Skeletal muscle tissue (tissue), 4 donors: ENCODE results near the gene PPP1R7. TPM values are rescaled to one million over a fixed set of nuclear protein-coding genes. Genes with fewer than 3 reads are reported as not detected.
A peak's percentile ranks its signal among the peaks of the same experiment; 100 is the strongest.

Experiments used
- H3K27ac ChIP-seq: one replicate; pipeline ENCODE4 v1.7.0; 2013; ENCODE audit warnings: mild to moderate bottlenecking, low read depth, low read length, inconsistent platforms
- H3K27me3 ChIP-seq, 3 donors: one replicate each; pipeline ENCODE4 v1.7.0; 2013; ENCODE audit warnings: low read length in 3 of 3; ENCODE audit not compliant: control insufficient read depth in 3 of 3, insufficient read depth in 3 of 3
- H3K36me3 ChIP-seq, 3 donors: one replicate each; pipeline ENCODE4 v1.7.0; 2013; ENCODE audit warnings: low read length in 3 of 3; ENCODE audit not compliant: control insufficient read depth in 3 of 3, insufficient read depth in 3 of 3
- H3K4me1 ChIP-seq, 3 donors: one replicate each; pipeline ENCODE4 v1.7.0; 2013; ENCODE audit warnings: low read length in 3 of 3, mild to moderate bottlenecking in 3 of 3; ENCODE audit not compliant: control insufficient read depth in 3 of 3, insufficient read depth in 3 of 3
- H3K4me3 ChIP-seq, 3 donors: one replicate each; pipeline ENCODE4 v1.7.0; 2013; ENCODE audit warnings: low read length in 3 of 3
- H3K9ac ChIP-seq, 3 donors: one replicate each; pipeline ENCODE4 v1.7.0; 2013; ENCODE audit warnings: low read length in 3 of 3, mild to moderate bottlenecking in 3 of 3, moderate library complexity in 2 of 3, low read depth in 1 of 3
- H3K9me3 ChIP-seq, 3 donors: one replicate each; pipeline ENCODE4 v1.7.0; 2013; ENCODE audit warnings: low read length in 3 of 3; ENCODE audit not compliant: control insufficient read depth in 3 of 3
- total RNA-seq: library from RNA; depleted of rRNA; stranded (reverse); fragments of >200 nt; gene quantifications from one replicate; pipeline ENCODE4 v1.2.3, GENCODE V29; 2014
- donor health status: Osteomylitis.

PPP1R7 gene
- total RNA-seq, 1 donor from 2014 or later = 44.4 TPM

GRCh38 chr2:241216211-241216761, 66.0 kb downstream of the PPP1R7 start:
- H3K27me3 ChIP-seq = peaks cover 0 to 5% (median 4%) of the 10 kb centered on the region in 3 donors
- no peaks in the 10 kb centered on the region for H3K9me3 ChIP-seq
- H3K36me3 ChIP-seq = no peaks in the 10 kb centered on the region
- no peak overlapping the region for H3K4me3 ChIP-seq
- no peak overlapping the region for H3K9ac ChIP-seq
- H3K4me1 ChIP-seq = peaks cover 7 to 10% (median 7%) of the 10 kb centered on the region in 3 donors
- H3K27ac ChIP-seq = no peak overlapping the region

- Histone ChIP-seq H3K27ac (peak overlapping the region; percentile 74), H3K9ac (peak overlapping the region in 2 of 3 donors; percentile 56 to 70), H3K27me3 (peaks cover 0 to 5% (median 4%) of the 10 kb centered on the region in 3 donors), H3K9me3 (no peaks in the 10 kb centered on the region), H3K4me3 (peak overlapping the region; percentile 48 to 75 (median 68)), H3K4me1 (peaks cover 7 to 10% (median 7%) of the 10 kb centered on the region in 3 donors), H3K36me3 (no peaks in the 10 kb centered on the region)
These were observed 67.2 kb downstream of the PPP1R7 start for GRCh38 chr2:241217320-241218031.

- Histone ChIP-seq H3K9me3 (no peaks in the 10 kb centered on the region), H3K4me1 (peaks cover 7 to 10% (median 7%) of the 10 kb centered on the region in 3 donors), H3K27me3 (peaks cover 0 to 5% (median 4%) of the 10 kb centered on the region in 3 donors), H3K36me3 (no peaks in the 10 kb centered on the region), H3K9ac (peak overlapping the region in 2 of 3 donors; percentile 34 to 71), H3K4me3 (peak overlapping the region; percentile 60 to 67 (median 67)), H3K27ac (no peak overlapping the region)
These were observed 68.1 kb downstream of the PPP1R7 start for GRCh38 chr2:241218131-241219029.

- Histone ChIP-seq H3K36me3 (no peaks in the 10 kb centered on the region), H3K9ac (peak overlapping the region in 2 of 3 donors; percentile 34 to 71), H3K9me3 (no peaks in the 10 kb centered on the region), H3K27me3 (peaks cover 0 to 4% (median 4%) of the 10 kb centered on the region in 3 donors), H3K4me3 (peak overlapping the region in 2 of 3 donors; percentile 67), H3K4me1 (peaks cover 7 to 12% (median 9%) of the 10 kb centered on the region in 3 donors), H3K27ac (no peak overlapping the region)
These were observed 68.7 kb downstream of the PPP1R7 start for GRCh38 chr2:241219030-241219382.

- H3K4me3 ChIP-seq = no peak overlapping the region
- no peaks in the 10 kb centered on the region for H3K36me3 ChIP-seq
- peaks cover 11 to 14% (median 13%) of the 10 kb centered on the region in 3 donors for H3K4me1 ChIP-seq
- H3K27ac ChIP-seq = no peak overlapping the region
- H3K9me3 ChIP-seq = no peaks in the 10 kb centered on the region
- H3K9ac ChIP-seq = no peak overlapping the region
- no peaks in the 10 kb centered on the region for H3K27me3 ChIP-seq
These were observed 69.6 kb downstream of the PPP1R7 start for GRCh38 chr2:241219856-241220356.

- Histone ChIP-seq H3K4me1 (peaks cover 6 to 11% (median 9%) of the 10 kb centered on the region in 3 donors), H3K27me3 (no peaks in the 10 kb centered on the region), H3K36me3 (peaks cover 23 to 27% (median 26%) of the 10 kb centered on the region in 3 donors), H3K27ac (no peak overlapping the region), H3K9me3 (no peaks in the 10 kb centered on the region), H3K4me3 (no peak overlapping the region), H3K9ac (no peak overlapping the region)
These were observed 73.1 kb downstream of the PPP1R7 start for GRCh38 chr2:241223211-241224017.

GRCh38 chr2:241224018-241224850, 74.0 kb downstream of the PPP1R7 start:
- Histone ChIP-seq H3K4me3 (no peak overlapping the region), H3K9me3 (no peaks in the 10 kb centered on the region), H3K27me3 (no peaks in the 10 kb centered on the region), H3K9ac (peak overlapping the region in 1 of 3 donors; percentile 14), H3K4me1 (peaks cover 4 to 6% (median 4%) of the 10 kb centered on the region in 3 donors), H3K27ac (no peak overlapping the region), H3K36me3 (peaks cover 31 to 35% (median 35%) of the 10 kb centered on the region in 3 donors)

- Histone ChIP-seq H3K36me3 (peaks cover 37 to 42% (median 42%) of the 10 kb centered on the region in 3 donors), H3K4me3 (no peak overlapping the region), H3K27me3 (no peaks in the 10 kb centered on the region), H3K27ac (no peak overlapping the region), H3K4me1 (peaks cover 4 to 6% (median 4%) of the 10 kb centered on the region in 3 donors), H3K9ac (peak overlapping the region in 1 of 3 donors; percentile 14), H3K9me3 (no peaks in the 10 kb centered on the region)
These were observed 74.7 kb downstream of the PPP1R7 start for GRCh38 chr2:241224851-241225438.
